OCI-LY7 (cell line): ENCODE results near the gene PPCDC.

Source experiments
- EZH2phosphoT487 ChIP-seq: fragments of 200-600 bp; sonication (generic); IDR thresholded peaks from 2 replicates; pipeline ENCODE4 v1.6.1; 2018; ENCODE audit warnings: low read depth, borderline replicate concordance, mild to moderate bottlenecking, mixed run types, antibody characterized with exemption, low read length, moderate library complexity, mixed read lengths
- TF ChIP-seq, protein P1 (sequence below): fragments of 200-600 bp; sonication (generic); conservative IDR thresholded peaks from 2 replicates; pipeline ENCODE4 v1.5.1; 2014; ENCODE audit warnings: mild to moderate bottlenecking, antibody characterized with exemption, low read length, moderate library complexity, mixed read lengths

GRCh38 chr15:74989527-74989926, 33.9 kb upstream of the PPCDC start:
- TF ChIP-seq, protein P1, sequence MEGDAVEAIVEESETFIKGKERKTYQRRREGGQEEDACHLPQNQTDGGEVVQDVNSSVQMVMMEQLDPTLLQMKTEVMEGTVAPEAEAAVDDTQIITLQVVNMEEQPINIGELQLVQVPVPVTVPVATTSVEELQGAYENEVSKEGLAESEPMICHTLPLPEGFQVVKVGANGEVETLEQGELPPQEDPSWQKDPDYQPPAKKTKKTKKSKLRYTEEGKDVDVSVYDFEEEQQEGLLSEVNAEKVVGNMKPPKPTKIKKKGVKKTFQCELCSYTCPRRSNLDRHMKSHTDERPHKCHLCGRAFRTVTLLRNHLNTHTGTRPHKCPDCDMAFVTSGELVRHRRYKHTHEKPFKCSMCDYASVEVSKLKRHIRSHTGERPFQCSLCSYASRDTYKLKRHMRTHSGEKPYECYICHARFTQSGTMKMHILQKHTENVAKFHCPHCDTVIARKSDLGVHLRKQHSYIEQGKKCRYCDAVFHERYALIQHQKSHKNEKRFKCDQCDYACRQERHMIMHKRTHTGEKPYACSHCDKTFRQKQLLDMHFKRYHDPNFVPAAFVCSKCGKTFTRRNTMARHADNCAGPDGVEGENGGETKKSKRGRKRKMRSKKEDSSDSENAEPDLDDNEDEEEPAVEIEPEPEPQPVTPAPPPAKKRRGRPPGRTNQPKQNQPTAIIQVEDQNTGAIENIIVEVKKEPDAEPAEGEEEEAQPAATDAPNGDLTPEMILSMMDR, result no peak
- TF ChIP-seq EZH2phosphoT487, result no peak
